B cell (primary cell): ENCODE data around the gene OCSTAMP. TPM values are rescaled to one million over a fixed set of nuclear protein-coding genes. Genes with fewer than 3 reads are reported as not detected.

Experiments
- ATAC-seq: fragments of 200-7000 bp; cut with Tn5 transposase; one replicate; pipeline ENCODE4 v1.10.0; 2021; ENCODE audit warnings: low read depth, mild to moderate bottlenecking, moderate number of reproducible peaks, moderate library complexity
- CTCF ChIA-PET: fragments of 350-600 bp; sonication (Branson Sonifier 250); formaldehyde crosslinking; loops from one replicate; lab custom pipeline; 2021; ENCODE audit warnings: antibody characterized with exemption, inconsistent platforms; lab: Charles Lee
- POLR2A ChIA-PET: fragments of 350-600 bp; sonication (Branson Sonifier 250); formaldehyde crosslinking; loops from one replicate; lab custom pipeline; 2021; ENCODE audit warnings: antibody characterized with exemption; lab: Charles Lee
- DNase-seq: peaks from one replicate; pipeline ENCODE4 v3.0.0; 2013
- H2AFZ ChIP-seq: 2 replicates; pipeline ENCODE4 v1.6.1; 2012; ENCODE audit warnings: mild to moderate bottlenecking, low read depth, low read length; ENCODE audit not compliant: insufficient read depth, poor library complexity, severe bottlenecking
- H3K27ac ChIP-seq, 2 donors: 1 replicate in 1 of 2; 2 replicates in 1 of 2; pipeline ENCODE4 v1.5.1; 2012 to 2013; ENCODE audit warnings: low read length in 2 of 2, mild to moderate bottlenecking in 2 of 2, moderate library complexity in 1 of 2
- H3K27me3 ChIP-seq, 4 experiments: fragments of 200-600 bp in 1 of 4; sonication (generic) in 1 of 4; replicated peaks in 1 of 4; 1 replicate in 2 of 4; 2 replicates in 2 of 4; pipeline versions ENCODE4 v1.6.1 to v1.7.0; 2013 to 2016; ENCODE audit warnings: low read length in 3 of 4, mild to moderate bottlenecking in 2 of 4, mixed read lengths in 1 of 4, moderate library complexity in 1 of 4; ENCODE audit not compliant: insufficient read depth in 4 of 4, control insufficient read depth in 3 of 4; ENCODE audit errors: control extremely low read depth in 1 of 4
- H3K36me3 ChIP-seq, 2 experiments: replicated peaks in 1 of 2; 1 replicate in 1 of 2; 2 replicates in 1 of 2; pipeline versions ENCODE4 v1.6.1 to v1.7.1; 2013; ENCODE audit warnings: low read length in 1 of 2; ENCODE audit not compliant: insufficient read depth in 2 of 2, control insufficient read depth in 1 of 2; ENCODE audit errors: control extremely low read depth in 1 of 2, extremely low read depth in 1 of 2
- H3K4me1 ChIP-seq, 2 donors: fragments of 200-600 bp in 1 of 2; sonication (generic) in 1 of 2; 1 replicate in 1 of 2; 2 replicates in 1 of 2; pipeline versions ENCODE4 v1.5.1 to v1.6.1; 2013 to 2017; ENCODE audit warnings: low read length in 2 of 2; ENCODE audit not compliant: control insufficient read depth in 2 of 2, insufficient read depth in 2 of 2
- H3K4me2 ChIP-seq: replicated peaks from 2 replicates; pipeline ENCODE3; 2012; ENCODE audit warnings: mild to moderate bottlenecking, low read depth, low read length; ENCODE audit not compliant: poor library complexity, severe bottlenecking
- H3K4me3 ChIP-seq, 5 experiments: fragments of 200-600 bp in 1 of 5; sonication (generic) in 1 of 5; 1 replicate in 3 of 5; 2 replicates in 2 of 5; pipeline versions ENCODE4 v1.5.1 to v1.7.0; 2011 to 2016; ENCODE audit warnings: low read length in 4 of 5, mild to moderate bottlenecking in 4 of 5, low read depth in 2 of 5, control low read depth in 1 of 5, moderate library complexity in 1 of 5; ENCODE audit not compliant: insufficient read depth in 1 of 5; ENCODE audit errors: control extremely low read depth in 1 of 5, extremely low read depth in 1 of 5
- H3K79me2 ChIP-seq: fragments of 200-600 bp; sonication (generic); one replicate; pipeline ENCODE4 v1.6.0; 2016; ENCODE audit warnings: low read length; ENCODE audit not compliant: control insufficient read depth, insufficient read depth
- H3K9ac ChIP-seq: fragments of 200-600 bp; sonication (generic); 2 replicates; pipeline ENCODE4 v1.6.1; 2017; ENCODE audit warnings: mild to moderate bottlenecking, low read length, moderate library complexity
- H3K9me3 ChIP-seq, 3 donors: one replicate each; pipeline versions ENCODE4 v1.6.1 to v1.7.1; 2013; ENCODE audit warnings: low read length in 2 of 3; ENCODE audit not compliant: control insufficient read depth in 2 of 3, insufficient read depth in 1 of 3; ENCODE audit errors: control extremely low read depth in 1 of 3
- H4K20me1 ChIP-seq: 2 replicates; pipeline ENCODE4 v1.6.0; 2012; ENCODE audit warnings: mild to moderate bottlenecking, low read length; ENCODE audit not compliant: insufficient read depth, control insufficient read depth, poor library complexity, severe bottlenecking
- H3K27ac Mint-ChIP-seq: one replicate; pipeline ENCODE4 v1.8.0; 2021; ENCODE audit warnings: mixed read lengths
- H3K27me3 Mint-ChIP-seq: one replicate; pipeline ENCODE4 v1.8.0; 2021; ENCODE audit warnings: mixed read lengths
- H3K4me1 Mint-ChIP-seq: one replicate; pipeline ENCODE4 v1.8.0; 2021; ENCODE audit warnings: mixed read lengths
- H3K4me3 Mint-ChIP-seq: one replicate; pipeline ENCODE4 v1.8.0; 2021; ENCODE audit warnings: mixed read lengths
- H3K9me3 Mint-ChIP-seq: one replicate; pipeline ENCODE4 v1.8.0; 2022; ENCODE audit warnings: mixed read lengths; ENCODE audit not compliant: insufficient read depth
- EZH2 ChIP-seq: IDR thresholded peaks from 2 replicates; pipeline ENCODE4 v1.6.1; 2012; ENCODE audit warnings: borderline replicate concordance, low read depth, mild to moderate bottlenecking, moderate library complexity, low read length; ENCODE audit not compliant: insufficient read depth, poor library complexity, severe bottlenecking
- WGBS: methylation state at CpG from one replicate; pipeline ENCODE4 v1.1.5; 2013; ENCODE audit warnings: missing lambda C conversion rate; ENCODE audit not compliant: insufficient coverage; 5-methylcytosine and 5-hydroxymethylcytosine counted together
- intact Hi-C: fragments of 100-400 bp; cut with micrococcal nuclease; formaldehyde crosslinking; loops from one replicate; pipeline ENCODE4 v1.10.0; 2022
- polyA plus RNA-seq: library from polyadenylated mRNA; depleted of rRNA; stranded (reverse); fragments of >200 nt; gene quantifications from 2 replicates; pipeline ENCODE4 v1.2.3, GENCODE V29; 2012
- total RNA-seq, 2 donors: library from RNA; stranded (reverse); fragments of 120-200 nt in 1 of 2; gene quantifications; 1 replicate in 1 of 2; 2 replicates in 1 of 2; pipeline versions ENCODE4 v1.2.3 to v1.2.4, GENCODE V29; 2013 to 2022
- TF ChIP-seq, protein P1 (sequence below): fragments of 200-600 bp; IDR thresholded peaks from one replicate; pipeline ENCODE4 v1.8.0; 2022; ENCODE audit warnings: antibody characterized with exemption, mild to moderate bottlenecking

OCSTAMP gene
- total and polyA plus RNA-seq, 2 donors (not counting 1 experiment from before 2014, with no cell fraction given): not detected

DNA sequence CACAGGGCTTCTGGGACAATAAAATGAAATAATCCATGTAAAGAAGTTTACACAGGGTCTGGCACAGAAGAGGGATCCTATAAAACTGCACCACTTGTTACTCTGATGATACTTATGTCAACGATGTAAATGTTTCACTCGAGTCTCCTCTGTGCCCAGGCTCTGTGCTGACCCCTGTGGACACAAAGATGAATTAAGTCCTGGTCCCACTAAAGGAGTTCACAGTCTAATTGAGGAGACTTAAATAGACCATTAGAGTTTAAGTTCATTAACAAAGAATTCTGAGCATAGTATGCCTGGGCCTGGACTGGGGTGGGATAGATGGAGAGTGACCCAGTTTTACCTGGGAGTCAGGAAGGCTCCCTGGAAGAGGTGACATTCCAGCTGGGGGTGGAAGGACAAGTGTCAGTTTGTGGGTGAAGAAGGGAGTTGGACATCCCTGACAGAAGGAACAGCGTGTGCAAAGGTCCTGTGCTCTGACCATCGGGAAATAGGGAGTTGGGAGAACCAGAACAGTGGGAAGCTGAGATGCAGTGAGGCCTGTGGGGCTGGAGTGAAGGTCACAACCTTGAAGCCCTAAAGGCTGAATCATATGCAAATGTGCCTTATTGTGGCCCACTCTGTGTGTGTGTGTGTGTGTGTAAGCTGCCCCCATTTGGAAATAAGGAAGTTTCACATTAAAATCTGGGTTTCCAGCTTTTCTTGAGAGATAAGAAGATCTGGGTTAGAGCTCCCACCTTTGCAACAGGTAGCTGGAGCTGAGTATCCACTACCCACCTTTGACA is 1.1 kb downstream of the OCSTAMP start:
- DNase-seq (no peak), ATAC-seq (no peak)
- Histone ChIP-seq H3K27ac (no peak overlapping the region), H3K9ac (no peak overlapping the region), H3K79me2 (no peaks in the 10 kb centered on the region), H3K4me3 (no peak overlapping the region), H2AFZ (no peak overlapping the region), H3K4me2 (no peak overlapping the region), H3K36me3 (no peaks in the 10 kb centered on the region), H3K4me1 (peaks cover 60 to 65% of the 10 kb centered on the region in 2 donors), H4K20me1 (no peaks in the 10 kb centered on the region), H3K27me3 (no peaks in the 10 kb centered on the region), H3K9me3 (no peaks in the 10 kb centered on the region)
- Mint-ChIP-seq H3K9me3 (no peaks in the 10 kb centered on the region), H3K4me3 (no peak overlapping the region), H3K27ac (no peak overlapping the region), H3K27me3 (no peaks in the 10 kb centered on the region), H3K4me1 (peaks cover 47% of the 10 kb centered on the region)
- intact Hi-C loops: no loop called here
- TF ChIP-seq, protein P1, sequence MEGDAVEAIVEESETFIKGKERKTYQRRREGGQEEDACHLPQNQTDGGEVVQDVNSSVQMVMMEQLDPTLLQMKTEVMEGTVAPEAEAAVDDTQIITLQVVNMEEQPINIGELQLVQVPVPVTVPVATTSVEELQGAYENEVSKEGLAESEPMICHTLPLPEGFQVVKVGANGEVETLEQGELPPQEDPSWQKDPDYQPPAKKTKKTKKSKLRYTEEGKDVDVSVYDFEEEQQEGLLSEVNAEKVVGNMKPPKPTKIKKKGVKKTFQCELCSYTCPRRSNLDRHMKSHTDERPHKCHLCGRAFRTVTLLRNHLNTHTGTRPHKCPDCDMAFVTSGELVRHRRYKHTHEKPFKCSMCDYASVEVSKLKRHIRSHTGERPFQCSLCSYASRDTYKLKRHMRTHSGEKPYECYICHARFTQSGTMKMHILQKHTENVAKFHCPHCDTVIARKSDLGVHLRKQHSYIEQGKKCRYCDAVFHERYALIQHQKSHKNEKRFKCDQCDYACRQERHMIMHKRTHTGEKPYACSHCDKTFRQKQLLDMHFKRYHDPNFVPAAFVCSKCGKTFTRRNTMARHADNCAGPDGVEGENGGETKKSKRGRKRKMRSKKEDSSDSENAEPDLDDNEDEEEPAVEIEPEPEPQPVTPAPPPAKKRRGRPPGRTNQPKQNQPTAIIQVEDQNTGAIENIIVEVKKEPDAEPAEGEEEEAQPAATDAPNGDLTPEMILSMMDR: no peak
- TF ChIP-seq EZH2: no peak
- ChIA-PET CTCF (no interaction called here), POLR2A (no interaction called here)
- 90% methylated on average over 4 of the region's 4 CpGs for WGBS

DNA sequence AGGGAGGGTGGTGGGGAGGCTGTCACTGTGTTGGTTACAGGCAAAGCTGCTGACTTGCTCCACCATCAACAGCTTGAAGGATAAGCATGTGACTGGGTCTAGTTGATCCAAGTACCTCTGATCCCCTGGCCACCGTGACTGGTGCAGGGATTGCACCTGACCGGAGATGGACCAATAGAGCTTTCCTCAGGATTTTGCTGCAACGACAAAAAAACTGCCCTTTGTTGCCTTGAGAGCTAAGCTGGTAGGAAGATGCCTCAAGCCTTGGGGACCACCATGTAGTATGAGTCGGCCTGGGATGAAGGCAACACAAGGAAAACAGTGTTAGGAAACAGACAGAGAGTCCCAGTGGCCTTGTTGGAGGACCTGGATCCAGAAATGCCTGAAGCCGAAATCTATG is 1.8 kb downstream of the OCSTAMP start:
- TF ChIP-seq EZH2: no peak
- TF ChIP-seq, protein P1: no peak
- H3K4me3 Mint-ChIP-seq: no peak overlapping the region
- no peak overlapping the region for H3K4me3 ChIP-seq
- no peak overlapping the region for H3K4me2 ChIP-seq
- no peak overlapping the region for H3K9ac ChIP-seq
- H3K9me3 ChIP-seq: no peaks in the 10 kb centered on the region
- H3K79me2 ChIP-seq: no peaks in the 10 kb centered on the region
- no peaks in the 10 kb centered on the region for H3K27me3 Mint-ChIP-seq
- DNase-seq (no peak), ATAC-seq (no peak)
- POLR2A ChIA-PET: no interaction called here
- peaks cover 46% of the 10 kb centered on the region for H3K4me1 Mint-ChIP-seq
- H3K9me3 Mint-ChIP-seq: no peaks in the 10 kb centered on the region
- H3K27ac ChIP-seq: no peak overlapping the region
- no peaks in the 10 kb centered on the region for H3K27me3 ChIP-seq
- H3K4me1 ChIP-seq: peaks cover 56 to 59% of the 10 kb centered on the region in 2 donors
- WGBS: 92% methylated on average over 4 of the region's 5 CpGs
- no peak overlapping the region for H3K27ac Mint-ChIP-seq
- no peak overlapping the region for H2AFZ ChIP-seq
- H3K36me3 ChIP-seq: no peaks in the 10 kb centered on the region
- no peaks in the 10 kb centered on the region for H4K20me1 ChIP-seq
- intact Hi-C loops: no loop called here
- CTCF ChIA-PET: no interaction called here
